RWPE2 (cell line): Measurements from ENCODE around the gene CLEC2D.

Experiments used
- ATAC-seq: fragments of 200-7000 bp; cut with Tn5 transposase; 3 replicates; pipeline ENCODE4 v1.9.1; 2021; ENCODE audit warnings: low read depth
- DNase-seq: peaks from one replicate; pipeline ENCODE4 v3.0.0-alpha.2; 2020; ENCODE audit warnings: low spot score
- H3K27ac ChIP-seq: fragments of 450-650 bp; 2 replicates; pipeline ENCODE4 v1.5.1; 2017; ENCODE audit warnings: mild to moderate bottlenecking; ENCODE audit not compliant: poor library complexity, severe bottlenecking
- H3K27me3 ChIP-seq: fragments of 250-450 bp; sonication (Bioruptor Pico); 2 replicates; pipeline ENCODE4 v1.5.1; 2021; ENCODE audit warnings: mild to moderate bottlenecking, moderate library complexity; ENCODE audit not compliant: insufficient read depth, poor library complexity, severe bottlenecking
- H3K36me3 ChIP-seq: fragments of 250-450 bp; sonication (Bioruptor Pico); 2 replicates; pipeline ENCODE4 v1.5.1; 2020; ENCODE audit warnings: low read depth, mild to moderate bottlenecking, moderate library complexity
- H3K4me1 ChIP-seq: fragments of 250-450 bp; sonication (Bioruptor Pico); 2 replicates; pipeline ENCODE4 v1.5.1; 2021; ENCODE audit warnings: mild to moderate bottlenecking, moderate library complexity; ENCODE audit not compliant: insufficient read depth, poor library complexity, severe bottlenecking
- H3K4me3 ChIP-seq: fragments of 250-450 bp; sonication (Bioruptor Pico); 2 replicates; pipeline ENCODE4 v1.5.1; 2021; ENCODE audit warnings: mild to moderate bottlenecking, moderate library complexity; ENCODE audit not compliant: severe bottlenecking
- H3K9me3 ChIP-seq: fragments of 250-450 bp; sonication (Bioruptor Pico); 2 replicates; pipeline ENCODE4 v1.5.1; 2021; ENCODE audit warnings: mild to moderate bottlenecking, moderate library complexity; ENCODE audit not compliant: severe bottlenecking
- CTCF ChIP-seq: fragments of 450-650 bp; IDR thresholded peaks from one replicate; pipeline ENCODE4 v1.5.1; 2017; ENCODE audit warnings: mild to moderate bottlenecking, moderate library complexity; ENCODE audit not compliant: poor library complexity, severe bottlenecking

Gene CLEC2D

GRCh38 chr12:9725213-9725870 is 55.8 kb downstream of the CLEC2D start:
- no peaks in the 10 kb centered on the region for H3K27me3 ChIP-seq
- no peak for TF ChIP-seq CTCF
- ATAC-seq: no peak
- no peak overlapping the region for H3K27ac ChIP-seq
- DNase-seq: no peak
- H3K36me3 ChIP-seq: no peaks in the 10 kb centered on the region
- peaks cover 28% of the 10 kb centered on the region for H3K4me1 ChIP-seq
- H3K9me3 ChIP-seq: no peaks in the 10 kb centered on the region
- no peak overlapping the region for H3K4me3 ChIP-seq

DNA sequence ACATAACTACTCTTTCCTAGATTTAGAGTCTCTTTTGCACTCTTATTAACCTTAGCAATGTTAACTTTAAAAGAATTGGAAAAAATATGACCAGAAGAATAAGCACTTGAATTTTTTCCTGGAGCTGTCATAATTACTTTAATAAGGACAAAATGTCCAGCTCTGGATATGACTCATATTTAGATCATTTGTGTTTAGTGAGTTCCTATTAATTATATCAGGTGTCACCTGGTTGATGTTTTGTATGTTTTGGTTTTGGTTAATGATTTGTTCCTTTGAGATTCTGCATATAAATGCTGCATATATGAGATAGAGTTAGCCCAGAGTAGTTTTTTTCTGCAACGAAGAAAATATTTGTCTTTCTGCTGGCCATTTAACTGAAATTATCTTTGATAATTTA is 58.3 kb downstream of the CLEC2D start:
- no peak for TF ChIP-seq CTCF
- Histone ChIP-seq H3K27me3 (no peaks in the 10 kb centered on the region), H3K4me1 (peaks cover 17% of the 10 kb centered on the region), H3K4me3 (no peak overlapping the region), H3K27ac (no peak overlapping the region), H3K9me3 (no peaks in the 10 kb centered on the region), H3K36me3 (no peaks in the 10 kb centered on the region)
- ATAC-seq (no peak), DNase-seq (no peak)

DNA sequence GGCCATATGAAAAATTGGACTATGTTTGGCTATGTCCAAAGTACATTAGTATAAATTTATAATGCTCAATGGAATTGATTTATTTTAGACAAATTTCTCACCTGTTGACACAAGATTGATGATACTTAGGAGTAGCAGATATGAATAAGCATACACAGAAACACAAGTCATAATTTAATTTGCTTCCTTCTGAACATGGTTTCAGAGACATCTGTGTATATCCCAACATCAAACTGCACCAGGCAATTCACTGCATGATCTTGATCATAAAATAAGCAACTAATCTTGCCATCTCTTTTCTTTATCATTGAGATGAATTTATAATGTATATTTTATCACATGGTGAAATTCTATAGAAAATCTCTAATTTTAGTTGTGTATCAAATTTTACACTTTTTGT is 59.6 kb downstream of the CLEC2D start:
- Histone ChIP-seq H3K4me1 (peaks cover 17% of the 10 kb centered on the region), H3K4me3 (no peak overlapping the region), H3K36me3 (no peaks in the 10 kb centered on the region), H3K9me3 (no peaks in the 10 kb centered on the region), H3K27ac (no peak overlapping the region), H3K27me3 (no peaks in the 10 kb centered on the region)
- no peak for ATAC-seq
- DNase-seq: no peak
- TF ChIP-seq CTCF: no peak

GRCh38 chr12:9730011-9730410 is 60.5 kb downstream of the CLEC2D start:
- no peak for ATAC-seq
- Histone ChIP-seq H3K27ac (no peak overlapping the region), H3K4me1 (peaks cover 17% of the 10 kb centered on the region), H3K9me3 (no peaks in the 10 kb centered on the region), H3K27me3 (no peaks in the 10 kb centered on the region), H3K4me3 (no peak overlapping the region), H3K36me3 (no peaks in the 10 kb centered on the region)
- TF ChIP-seq CTCF: no peak
- DNase-seq: no peak

DNA sequence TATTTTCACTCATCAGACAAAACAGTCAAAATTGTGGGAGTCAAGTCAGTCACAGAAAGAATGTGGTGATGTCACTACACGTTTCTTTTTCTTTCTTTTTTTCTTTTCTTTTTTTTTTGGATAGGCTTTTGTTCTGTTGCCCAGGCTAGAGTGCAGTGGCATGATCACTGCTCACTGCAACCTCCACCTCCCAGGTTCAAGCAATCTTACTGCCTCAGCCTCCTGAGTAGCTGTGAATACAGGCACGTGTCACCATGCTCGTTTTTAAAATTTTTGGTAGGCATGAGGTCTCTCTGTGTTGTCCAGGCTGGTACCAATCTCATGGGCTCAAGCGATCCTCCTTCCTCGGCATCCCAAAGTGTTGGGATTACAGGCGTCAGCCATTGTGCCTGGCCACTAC is 61.1 kb downstream of the CLEC2D start:
- ATAC-seq (no peak), DNase-seq (no peak)
- H3K4me3 ChIP-seq: no peak overlapping the region
- no peaks in the 10 kb centered on the region for H3K36me3 ChIP-seq
- no peaks in the 10 kb centered on the region for H3K27me3 ChIP-seq
- H3K27ac ChIP-seq: no peak overlapping the region
- H3K9me3 ChIP-seq: no peaks in the 10 kb centered on the region
- TF ChIP-seq CTCF: no peak
- peaks cover 11% of the 10 kb centered on the region for H3K4me1 ChIP-seq
